ENCODE measurements around the gene NOTCH1. TPM values are rescaled to one million over a fixed set of nuclear protein-coding genes. Genes with fewer than 3 reads are reported as not detected.

NOTCH1 gene
- polyA plus RNA-seq, 1 donor from 2014 or later = 0.15 TPM

- Histone ChIP-seq H4K20me1 (ENCODE audit: insufficient read depth) (no peaks in the 10 kb centered on the region), H3K27ac (ENCODE audit: low read length) (no peak overlapping the region), H3K36me3 (ENCODE audit: insufficient read depth, low read length) (no peaks in the 10 kb centered on the region), H3K4me2 (ENCODE audit: low read length) (no peak overlapping the region), H3K9me3 (ENCODE audit: low read length) (no peaks in the 10 kb centered on the region), H3K4me3 (ENCODE audit: low read length) (no peak overlapping the region), H3F3A (ENCODE audit: insufficient read depth, low read length, poor library complexity, severe bottlenecking) (no peaks in the 10 kb centered on the region), H3K27me3 (ENCODE audit: insufficient read depth, low read depth, low read length) (no peaks in the 10 kb centered on the region), H2AFZ (ENCODE audit: low read depth, low read length) (no peak overlapping the region), H3K79me2 (replicated peaks; ENCODE audit: insufficient read depth, low read length) (peaks cover 3% of the 10 kb centered on the region), H3K9ac (ENCODE audit: low read length) (no peak overlapping the region), H3K9me2 (ENCODE audit: insufficient read depth, low read length) (no peaks in the 10 kb centered on the region)
- no peak for TF ChIP-seq EZH2 (IDR thresholded peaks at IDR 0.05; ENCODE audit: borderline replicate concordance, insufficient read depth, low read length, poor library complexity, severe bottlenecking)
These were observed 25.8 kb downstream of the NOTCH1 start for GRCh38 chr9:136520053-136520540.

DNA sequence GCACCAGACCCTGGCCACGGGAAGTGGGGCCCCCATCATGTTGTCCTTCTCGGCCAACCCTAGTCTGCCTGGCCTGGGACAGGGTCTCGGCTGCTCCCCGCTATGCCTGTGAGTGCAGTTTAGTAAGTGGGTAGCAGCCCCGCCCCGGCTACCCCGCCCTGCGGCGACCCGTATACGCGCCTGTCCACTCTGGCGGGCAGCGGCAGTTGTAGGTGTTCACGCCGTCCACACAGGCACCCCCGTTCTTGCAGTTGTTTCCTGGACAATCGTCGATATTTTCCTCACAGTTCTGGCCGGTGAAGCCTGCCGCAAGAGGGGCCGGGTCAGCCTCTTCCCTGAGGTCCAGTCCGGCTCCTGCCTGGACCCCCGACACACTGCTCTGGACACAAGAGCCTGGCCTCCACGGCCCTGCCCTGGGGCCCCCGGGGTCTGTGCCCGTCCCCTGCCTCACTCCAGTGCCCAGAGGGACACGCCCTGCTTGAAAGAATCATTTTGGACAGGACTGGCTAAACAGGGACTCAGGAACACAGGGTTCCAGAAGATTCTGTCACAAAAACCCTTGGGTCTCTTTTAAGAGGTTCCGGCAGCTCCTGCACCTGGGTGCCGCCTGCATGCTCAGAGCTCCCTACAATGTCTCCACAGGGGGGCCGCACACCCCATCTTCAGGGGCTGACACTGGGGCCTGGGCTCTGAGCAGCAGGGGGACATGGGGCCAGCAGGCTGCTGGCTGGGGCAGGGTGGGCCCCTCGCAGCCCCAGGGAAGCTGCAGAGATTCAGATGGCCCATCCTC is 26.4 kb downstream of the NOTCH1 start:
- H3K4me3 ChIP-seq (ENCODE audit: low read length) = no peak overlapping the region
- no peaks in the 10 kb centered on the region for H3F3A ChIP-seq (ENCODE audit: insufficient read depth, low read length, poor library complexity, severe bottlenecking)
- H3K9me2 ChIP-seq (ENCODE audit: insufficient read depth, low read length) = no peaks in the 10 kb centered on the region
- no peak overlapping the region for H2AFZ ChIP-seq (ENCODE audit: low read depth, low read length)
- H3K36me3 ChIP-seq (ENCODE audit: insufficient read depth, low read length) = no peaks in the 10 kb centered on the region
- no peak overlapping the region for H3K27ac ChIP-seq (ENCODE audit: low read length)
- peaks cover 3% of the 10 kb centered on the region for H3K79me2 ChIP-seq (replicated peaks; ENCODE audit: insufficient read depth, low read length)
- no peak overlapping the region for H3K9ac ChIP-seq (ENCODE audit: low read length)
- no peaks in the 10 kb centered on the region for H3K27me3 ChIP-seq (ENCODE audit: insufficient read depth, low read depth, low read length)
- TF ChIP-seq EP300 (conservative IDR thresholded peaks at IDR 0.05; ENCODE audit: poor library complexity, severe bottlenecking) (no peak), RAD21 (conservative IDR thresholded peaks at IDR 0.05) (no peak), MXI1 (conservative IDR thresholded peaks at IDR 0.05; ENCODE audit: poor library complexity, severe bottlenecking) (no peak), EZH2 (IDR thresholded peaks at IDR 0.05; ENCODE audit: borderline replicate concordance, insufficient read depth, low read length, poor library complexity, severe bottlenecking) (no peak), POLR2AphosphoS5 (IDR thresholded peaks at IDR 0.05) (no peak), TAF1 (IDR thresholded peaks at IDR 0.05; ENCODE audit: low read depth) (no peak), CTCF (IDR thresholded peaks at IDR 0.05; ENCODE audit: poor library complexity, severe bottlenecking) (no peak), SMC3 (conservative IDR thresholded peaks at IDR 0.05; ENCODE audit: poor library complexity) (no peak)
- TF ChIP-seq, protein P1, sequence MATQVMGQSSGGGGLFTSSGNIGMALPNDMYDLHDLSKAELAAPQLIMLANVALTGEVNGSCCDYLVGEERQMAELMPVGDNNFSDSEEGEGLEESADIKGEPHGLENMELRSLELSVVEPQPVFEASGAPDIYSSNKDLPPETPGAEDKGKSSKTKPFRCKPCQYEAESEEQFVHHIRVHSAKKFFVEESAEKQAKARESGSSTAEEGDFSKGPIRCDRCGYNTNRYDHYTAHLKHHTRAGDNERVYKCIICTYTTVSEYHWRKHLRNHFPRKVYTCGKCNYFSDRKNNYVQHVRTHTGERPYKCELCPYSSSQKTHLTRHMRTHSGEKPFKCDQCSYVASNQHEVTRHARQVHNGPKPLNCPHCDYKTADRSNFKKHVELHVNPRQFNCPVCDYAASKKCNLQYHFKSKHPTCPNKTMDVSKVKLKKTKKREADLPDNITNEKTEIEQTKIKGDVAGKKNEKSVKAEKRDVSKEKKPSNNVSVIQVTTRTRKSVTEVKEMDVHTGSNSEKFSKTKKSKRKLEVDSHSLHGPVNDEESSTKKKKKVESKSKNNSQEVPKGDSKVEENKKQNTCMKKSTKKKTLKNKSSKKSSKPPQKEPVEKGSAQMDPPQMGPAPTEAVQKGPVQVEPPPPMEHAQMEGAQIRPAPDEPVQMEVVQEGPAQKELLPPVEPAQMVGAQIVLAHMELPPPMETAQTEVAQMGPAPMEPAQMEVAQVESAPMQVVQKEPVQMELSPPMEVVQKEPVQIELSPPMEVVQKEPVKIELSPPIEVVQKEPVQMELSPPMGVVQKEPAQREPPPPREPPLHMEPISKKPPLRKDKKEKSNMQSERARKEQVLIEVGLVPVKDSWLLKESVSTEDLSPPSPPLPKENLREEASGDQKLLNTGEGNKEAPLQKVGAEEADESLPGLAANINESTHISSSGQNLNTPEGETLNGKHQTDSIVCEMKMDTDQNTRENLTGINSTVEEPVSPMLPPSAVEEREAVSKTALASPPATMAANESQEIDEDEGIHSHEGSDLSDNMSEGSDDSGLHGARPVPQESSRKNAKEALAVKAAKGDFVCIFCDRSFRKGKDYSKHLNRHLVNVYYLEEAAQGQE (IDR thresholded peaks at IDR 0.05; ENCODE audit: borderline replicate concordance) = no peak
- H4K20me1 ChIP-seq (ENCODE audit: insufficient read depth) = no peaks in the 10 kb centered on the region
- no peaks in the 10 kb centered on the region for H3K9me3 ChIP-seq (ENCODE audit: low read length)
- no peak overlapping the region for H3K4me2 ChIP-seq (ENCODE audit: low read length)
